Vagina (tissue), 2 donors: ENCODE measurements around the gene ZNF264. TPM values are rescaled to one million over a fixed set of nuclear protein-coding genes. Genes with fewer than 3 reads are reported as not detected.

Experiments
- DNase-seq, 2 donors: peaks; one replicate each; pipeline ENCODE4 v3.0.0-alpha.2; 2017; ENCODE audit errors: extremely low spot score in 2 of 2
- H3K27ac ChIP-seq: fragments of 200-600 bp; sonication (generic); one replicate; pipeline ENCODE4 v1.5.1; 2019
- H3K27me3 ChIP-seq: fragments of 200-600 bp; sonication (generic); one replicate; pipeline ENCODE4 v1.5.1; 2019
- H3K36me3 ChIP-seq, 2 donors: fragments of 200-600 bp; sonication (generic); one replicate each; pipeline ENCODE4 v1.5.1; 2017 to 2019
- H3K4me1 ChIP-seq: fragments of 200-600 bp; sonication (generic); one replicate; pipeline ENCODE4 v1.5.1; 2019
- H3K4me3 ChIP-seq, 2 donors: fragments of 200-600 bp; sonication (generic); 1 replicate in 1 of 2; 2 replicates in 1 of 2; pipeline ENCODE4 v1.5.1; 2016 to 2019
- H3K9me3 ChIP-seq: fragments of 200-600 bp; sonication (generic); one replicate; pipeline ENCODE4 v1.5.1; 2019
- CTCF ChIP-seq, 3 experiments: fragments of 450-650 bp in 2 of 3; fragments of 200-600 bp in 1 of 3; sonication (generic) in 1 of 3; IDR thresholded peaks; one replicate each; pipeline ENCODE4 v1.5.1; 2017 to 2019; ENCODE audit warnings: antibody characterized with exemption in 3 of 3, mild to moderate bottlenecking in 2 of 3, moderate library complexity in 2 of 3
- POLR2A ChIP-seq, 2 donors: fragments of 450-650 bp; IDR thresholded peaks; one replicate each; pipeline ENCODE4 v1.6.1; 2017; ENCODE audit warnings: antibody characterized with exemption in 2 of 2, mild to moderate bottlenecking in 2 of 2, moderate library complexity in 2 of 2
- POLR2AphosphoS5 ChIP-seq, 2 donors: sonication (generic); formaldehyde crosslinking; IDR thresholded peaks; one replicate each; pipeline ENCODE4 v1.9.0; 2017; ENCODE audit warnings: antibody characterized with exemption in 2 of 2, mild to moderate bottlenecking in 2 of 2, low read depth in 1 of 2; ENCODE audit not compliant: insufficient read depth in 1 of 2
- intact Hi-C: fragments of 100-400 bp; cut with DNase I; formaldehyde crosslinking; loops from one replicate; pipeline ENCODE4 v1.15.1; 2023
- total RNA-seq: library from RNA; depleted of rRNA; stranded (reverse); fragments of >200 nt; gene quantifications from one replicate; pipeline ENCODE4 v1.2.3, GENCODE V29; 2016

ZNF264 gene
- total RNA-seq, 1 donor from 2014 or later, result 25.0 TPM

GRCh38 chr19:57233207-57233606 is 41.9 kb downstream of the ZNF264 start:
- Histone ChIP-seq H3K4me3 (no peak overlapping the region), H3K27ac (no peak overlapping the region), H3K36me3 (no peaks in the 10 kb centered on the region), H3K27me3 (no peaks in the 10 kb centered on the region), H3K9me3 (no peaks in the 10 kb centered on the region), H3K4me1 (no peaks in the 10 kb centered on the region)
- peak in 1 of 2 donors; percentile 14 for DNase-seq
- intact Hi-C loops, result no loop called here
- TF ChIP-seq POLR2A (IDR thresholded peaks at IDR 0.05) (no peak), POLR2AphosphoS5 (IDR thresholded peaks at IDR 0.05; ENCODE audit: insufficient read depth in 1 of 2, low read depth in 1 of 2) (no peak), CTCF (IDR thresholded peaks at IDR 0.05) (no peak)

GRCh38 chr19:57239982-57240310 is 48.6 kb downstream of the ZNF264 start:
- TF ChIP-seq POLR2AphosphoS5 (IDR thresholded peaks at IDR 0.05; ENCODE audit: insufficient read depth in 1 of 2, low read depth in 1 of 2), result no peak
- no peak for TF ChIP-seq CTCF (IDR thresholded peaks at IDR 0.05)
- no peak for TF ChIP-seq POLR2A (IDR thresholded peaks at IDR 0.05)
- intact Hi-C loops, result no loop called here
- no peak for DNase-seq

GRCh38 chr19:57240311-57241090 is 49.2 kb downstream of the ZNF264 start, which contains the start of gene ZNF805:
ZNF805 (plus strand) TSS chr19:57240632; CDS start chr19:57240892, 260 bp downstream.
- intact Hi-C loops, result no loop called here
- Histone ChIP-seq H3K27me3 (no peaks in the 10 kb centered on the region), H3K36me3 (peaks cover 3 to 19% of the 10 kb centered on the region in 2 donors), H3K4me3 (peak within 1 kb of the TSS; percentile 70 to 83), H3K27ac (peak within 1 kb of the TSS; percentile 62), H3K4me1 (peaks cover 28% of the 10 kb centered on the region), H3K9me3 (no peaks in the 10 kb centered on the region)
- peak; percentile 46 to 93 for DNase-seq
- TF ChIP-seq POLR2AphosphoS5 (IDR thresholded peaks at IDR 0.05; ENCODE audit: insufficient read depth in 1 of 2, low read depth in 1 of 2) (peak; percentile 88 to 97), POLR2A (IDR thresholded peaks at IDR 0.05) (no peak), CTCF (IDR thresholded peaks at IDR 0.05) (peak in 1 of 3 experiments; percentile 7)

More at GRCh38 chr19:57239982-57240310, 48.6 kb downstream of the ZNF264 start:
- H3K9me3 ChIP-seq, result no peaks in the 10 kb centered on the region
- peaks cover 3 to 13% of the 10 kb centered on the region in 2 donors for H3K36me3 ChIP-seq
- no peaks in the 10 kb centered on the region for H3K27me3 ChIP-seq
- H3K4me1 ChIP-seq, result peaks cover 28% of the 10 kb centered on the region
- peak overlapping the region; percentile 70 to 83 for H3K4me3 ChIP-seq
- H3K27ac ChIP-seq, result peak overlapping the region; percentile 62

GRCh38 chr19:57241176-57241575 is 49.9 kb downstream of the ZNF264 start:
- DNase-seq, result peak in 1 of 2 donors; percentile 32
- peaks cover 3 to 26% of the 10 kb centered on the region in 2 donors for H3K36me3 ChIP-seq
- H3K4me3 ChIP-seq, result peak overlapping the region; percentile 70 to 83
- no peaks in the 10 kb centered on the region for H3K9me3 ChIP-seq
- H3K27me3 ChIP-seq, result no peaks in the 10 kb centered on the region
- peak overlapping the region; percentile 62 for H3K27ac ChIP-seq
- TF ChIP-seq POLR2AphosphoS5 (IDR thresholded peaks at IDR 0.05; ENCODE audit: insufficient read depth in 1 of 2, low read depth in 1 of 2), result no peak
- no peak for TF ChIP-seq POLR2A (IDR thresholded peaks at IDR 0.05)
- TF ChIP-seq CTCF (IDR thresholded peaks at IDR 0.05), result no peak
- peaks cover 28% of the 10 kb centered on the region for H3K4me1 ChIP-seq
- intact Hi-C loops, result no loop called here

- intact Hi-C loops, result no loop called here
- Histone ChIP-seq H3K9me3 (no peaks in the 10 kb centered on the region), H3K4me3 (no peak overlapping the region), H3K27me3 (no peaks in the 10 kb centered on the region), H3K27ac (no peak overlapping the region), H3K4me1 (peaks cover 28% of the 10 kb centered on the region), H3K36me3 (peaks cover 3 to 42% of the 10 kb centered on the region in 2 donors)
- DNase-seq, result peak; percentile 22 to 40
- no peak for TF ChIP-seq POLR2AphosphoS5 (IDR thresholded peaks at IDR 0.05; ENCODE audit: insufficient read depth in 1 of 2, low read depth in 1 of 2)
- no peak for TF ChIP-seq POLR2A (IDR thresholded peaks at IDR 0.05)
- TF ChIP-seq CTCF (IDR thresholded peaks at IDR 0.05), result no peak
Measured at GRCh38 chr19:57242821-57243220, 51.5 kb downstream of the ZNF264 start.
